ENCODE results near the gene SOX12. TPM values are rescaled to one million over a fixed set of nuclear protein-coding genes. Genes with fewer than 3 reads are reported as not detected.
A peak's percentile ranks its signal among the peaks of the same experiment; 100 is the strongest.

Gene SOX12
- total RNA-seq, 1 donor from 2014 or later, result 5.3 TPM

DNA sequence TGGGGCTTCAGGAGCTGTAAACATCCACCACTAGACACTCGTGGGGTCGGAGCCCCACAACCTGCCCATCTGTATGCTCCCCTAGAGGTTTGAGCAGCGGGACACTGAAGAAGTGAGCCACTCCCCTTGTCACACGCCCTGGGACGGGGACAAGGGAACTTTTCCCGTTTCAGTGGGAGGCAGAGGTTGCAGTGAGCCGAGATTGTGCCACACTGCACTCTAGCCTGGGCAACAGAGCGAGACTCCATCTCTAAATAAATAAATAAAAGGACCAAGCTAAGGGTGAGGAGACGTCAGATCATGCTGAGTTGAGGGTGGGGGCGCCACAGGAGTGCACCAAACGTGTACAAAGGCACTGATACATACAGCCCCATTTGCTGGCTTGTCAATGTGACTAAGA lies 19.6 kb upstream of the SOX12 start:
- peaks cover 46% of the 10 kb centered on the region for H3F3A ChIP-seq (ENCODE audit: low read depth)

DNA sequence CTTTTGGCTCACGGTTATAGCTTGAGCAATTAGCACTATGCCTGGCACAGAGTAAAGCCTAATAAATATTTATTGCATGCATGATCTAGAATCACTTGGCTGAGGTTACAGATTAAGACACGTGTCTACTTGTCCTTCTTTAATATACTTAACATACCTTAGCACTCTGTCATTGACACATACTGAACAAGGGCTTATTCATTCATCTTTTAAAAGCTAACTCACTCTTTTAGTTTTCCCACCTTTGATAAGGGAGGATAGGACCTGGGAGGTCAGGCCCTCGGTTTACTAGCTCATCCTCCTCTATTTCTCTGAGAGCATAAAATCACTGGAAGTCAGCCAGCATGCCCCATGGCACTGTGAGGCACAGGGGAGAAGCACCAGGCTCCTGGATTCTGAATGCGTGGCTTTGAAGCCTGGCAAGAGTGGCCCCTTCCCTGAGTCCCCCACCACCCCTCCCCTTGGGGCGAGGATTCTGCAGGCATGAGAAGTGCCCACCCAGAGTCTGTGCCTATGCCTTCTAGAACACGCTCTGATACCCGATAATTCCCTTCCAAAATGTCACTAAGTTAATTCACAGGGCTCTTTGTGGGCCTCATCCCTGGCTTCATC lies 16.8 kb upstream of the SOX12 start:
- H3K4me1 ChIP-seq, result peaks cover 18% of the 10 kb centered on the region
- Mint-ChIP-seq H3K36me3 (peaks cover 2% of the 10 kb centered on the region), H3K9me3 (peaks cover 2% of the 10 kb centered on the region), H3K4me3 (peak overlapping the region; percentile 87), H3K4me1 (peaks cover 32% of the 10 kb centered on the region), H3K27me3 (ENCODE audit: insufficient read depth, low read depth) (no peaks in the 10 kb centered on the region), H3K27ac (peak overlapping the region; percentile 98)
- H3K27ac ChIP-seq, result no peak overlapping the region
- H3K4me3 ChIP-seq, result no peak overlapping the region
- H3K27me3 ChIP-seq, result no peaks in the 10 kb centered on the region
- peak overlapping the region; percentile 72 for H3K4me2 ChIP-seq
- H4K20me1 ChIP-seq (ENCODE audit: low read depth), result no peaks in the 10 kb centered on the region
- H3K9me3 ChIP-seq (ENCODE audit: low read depth), result no peaks in the 10 kb centered on the region
- peaks cover 18% of the 10 kb centered on the region for H3F3A ChIP-seq (ENCODE audit: low read depth)
- no peak overlapping the region for H2AFZ ChIP-seq (replicated peaks)
- no peaks in the 10 kb centered on the region for H3K79me2 ChIP-seq (ENCODE audit: low read depth)
- H3K36me3 ChIP-seq, result no peaks in the 10 kb centered on the region
- TF ChIP-seq EZH2phosphoT487 (IDR thresholded peaks at IDR 0.05) (no peak), EZH2 (IDR thresholded peaks at IDR 0.05) (no peak)
- TF ChIP-seq, protein P1, sequence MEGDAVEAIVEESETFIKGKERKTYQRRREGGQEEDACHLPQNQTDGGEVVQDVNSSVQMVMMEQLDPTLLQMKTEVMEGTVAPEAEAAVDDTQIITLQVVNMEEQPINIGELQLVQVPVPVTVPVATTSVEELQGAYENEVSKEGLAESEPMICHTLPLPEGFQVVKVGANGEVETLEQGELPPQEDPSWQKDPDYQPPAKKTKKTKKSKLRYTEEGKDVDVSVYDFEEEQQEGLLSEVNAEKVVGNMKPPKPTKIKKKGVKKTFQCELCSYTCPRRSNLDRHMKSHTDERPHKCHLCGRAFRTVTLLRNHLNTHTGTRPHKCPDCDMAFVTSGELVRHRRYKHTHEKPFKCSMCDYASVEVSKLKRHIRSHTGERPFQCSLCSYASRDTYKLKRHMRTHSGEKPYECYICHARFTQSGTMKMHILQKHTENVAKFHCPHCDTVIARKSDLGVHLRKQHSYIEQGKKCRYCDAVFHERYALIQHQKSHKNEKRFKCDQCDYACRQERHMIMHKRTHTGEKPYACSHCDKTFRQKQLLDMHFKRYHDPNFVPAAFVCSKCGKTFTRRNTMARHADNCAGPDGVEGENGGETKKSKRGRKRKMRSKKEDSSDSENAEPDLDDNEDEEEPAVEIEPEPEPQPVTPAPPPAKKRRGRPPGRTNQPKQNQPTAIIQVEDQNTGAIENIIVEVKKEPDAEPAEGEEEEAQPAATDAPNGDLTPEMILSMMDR (IDR thresholded peaks at IDR 0.05), result no peak
- DNase-seq (ENCODE audit: low spot score), result no peak
- no peak overlapping the region for H3K9ac ChIP-seq

More for the DNA sequence above, 19.6 kb upstream of the SOX12 start:
- H3K4me3 ChIP-seq, result no peak overlapping the region
- H3K4me1 ChIP-seq, result peaks cover 34% of the 10 kb centered on the region
- Mint-ChIP-seq H3K4me1 (peaks cover 50% of the 10 kb centered on the region), H3K36me3 (peaks cover 2% of the 10 kb centered on the region), H3K4me3 (peak overlapping the region; percentile 29), H3K27ac (no peak overlapping the region), H3K27me3 (ENCODE audit: insufficient read depth, low read depth) (peaks cover 4% of the 10 kb centered on the region), H3K9me3 (peaks cover 2% of the 10 kb centered on the region)
- H2AFZ ChIP-seq (replicated peaks), result no peak overlapping the region
- no peak overlapping the region for H3K9ac ChIP-seq
- H3K27me3 ChIP-seq, result no peaks in the 10 kb centered on the region
- H3K4me2 ChIP-seq, result no peak overlapping the region
- H3K9me3 ChIP-seq (ENCODE audit: low read depth), result no peaks in the 10 kb centered on the region
- H3K36me3 ChIP-seq, result no peaks in the 10 kb centered on the region
- peaks cover 10% of the 10 kb centered on the region for H3K79me2 ChIP-seq (ENCODE audit: low read depth)
- DNase-seq (ENCODE audit: low spot score), result no peak
- TF ChIP-seq EZH2 (IDR thresholded peaks at IDR 0.05), result no peak
- TF ChIP-seq EZH2phosphoT487 (IDR thresholded peaks at IDR 0.05), result no peak
- TF ChIP-seq, protein P1 (IDR thresholded peaks at IDR 0.05), result no peak
- peaks cover 10% of the 10 kb centered on the region for H4K20me1 ChIP-seq (ENCODE audit: low read depth)
- H3K27ac ChIP-seq, result no peak overlapping the region

DNA sequence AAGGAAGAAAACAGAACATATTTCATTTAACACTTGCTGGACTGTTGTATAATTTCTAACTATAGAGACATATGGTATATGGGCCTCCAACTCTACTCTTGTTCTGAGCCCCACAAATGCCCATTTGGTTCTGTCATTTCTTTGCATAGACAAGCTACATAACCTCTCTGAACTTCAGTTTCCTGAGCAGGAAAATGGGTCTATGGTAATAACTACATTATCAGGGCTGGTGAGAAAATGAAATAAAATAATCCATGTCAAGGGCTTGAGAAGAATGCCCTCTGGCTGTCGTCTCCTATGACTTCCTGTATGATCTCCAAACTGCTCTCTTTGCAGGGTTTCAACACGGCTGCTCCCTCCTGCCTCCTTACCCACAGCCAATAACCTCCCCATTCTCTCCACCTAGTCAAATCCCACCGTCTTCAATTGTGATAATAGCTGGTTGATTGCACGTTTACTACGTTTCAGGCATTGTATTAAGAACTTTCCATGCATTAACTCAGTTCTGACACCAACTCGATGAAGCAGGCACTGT lies 16.0 kb upstream of the SOX12 start:
- no peaks in the 10 kb centered on the region for H3K36me3 Mint-ChIP-seq

More for the DNA sequence above, 16.0 kb upstream of the SOX12 start:
- no peak for TF ChIP-seq EZH2 (IDR thresholded peaks at IDR 0.05)
- TF ChIP-seq EZH2phosphoT487 (IDR thresholded peaks at IDR 0.05), result no peak
- TF ChIP-seq, protein P1 (IDR thresholded peaks at IDR 0.05), result no peak
- H3K4me1 ChIP-seq, result peaks cover 18% of the 10 kb centered on the region
- H4K20me1 ChIP-seq (ENCODE audit: low read depth), result no peaks in the 10 kb centered on the region
- Mint-ChIP-seq H3K9me3 (peaks cover 2% of the 10 kb centered on the region), H3K4me3 (peak overlapping the region; percentile 87), H3K27ac (peak overlapping the region; percentile 98), H3K27me3 (ENCODE audit: insufficient read depth, low read depth) (no peaks in the 10 kb centered on the region), H3K4me1 (peaks cover 29% of the 10 kb centered on the region)
- no peaks in the 10 kb centered on the region for H3K9me3 ChIP-seq (ENCODE audit: low read depth)
- H3K4me3 ChIP-seq, result peak overlapping the region; percentile 48
- no peaks in the 10 kb centered on the region for H3K79me2 ChIP-seq (ENCODE audit: low read depth)
- H3K27ac ChIP-seq, result peak overlapping the region; percentile 69
- H3K27me3 ChIP-seq, result no peaks in the 10 kb centered on the region
- H3F3A ChIP-seq (ENCODE audit: low read depth), result peaks cover 17% of the 10 kb centered on the region
- no peak overlapping the region for H3K9ac ChIP-seq
- H2AFZ ChIP-seq (replicated peaks), result no peak overlapping the region
- H3K36me3 ChIP-seq, result no peaks in the 10 kb centered on the region
- DNase-seq (ENCODE audit: low spot score), result no peak
- peak overlapping the region; percentile 72 for H3K4me2 ChIP-seq

Data from neural progenitor cell (in vitro differentiated cells).